Measurements from ENCODE around the gene LGR5.

GRCh38 chr12:71585218-71585617 is 145.6 kb downstream of the LGR5 start:
- TF ChIP-seq POLR2A (IDR thresholded peaks at IDR 0.05) (no peak), CTCF (IDR thresholded peaks at IDR 0.05 in 4 of 5, conservative IDR thresholded peaks at IDR 0.05 in 1 of 5) (no peak)
